GM19193 (cell line): ENCODE measurements around the gene ZNF853.

Experiments used
- POLR2A ChIP-seq: IDR thresholded peaks from 4 replicates; pipeline ENCODE4 v1.6.1; 2011; ENCODE audit not compliant: insufficient read depth, insufficient read length; ENCODE audit errors: extremely low read depth

The ZNF853 gene

DNA sequence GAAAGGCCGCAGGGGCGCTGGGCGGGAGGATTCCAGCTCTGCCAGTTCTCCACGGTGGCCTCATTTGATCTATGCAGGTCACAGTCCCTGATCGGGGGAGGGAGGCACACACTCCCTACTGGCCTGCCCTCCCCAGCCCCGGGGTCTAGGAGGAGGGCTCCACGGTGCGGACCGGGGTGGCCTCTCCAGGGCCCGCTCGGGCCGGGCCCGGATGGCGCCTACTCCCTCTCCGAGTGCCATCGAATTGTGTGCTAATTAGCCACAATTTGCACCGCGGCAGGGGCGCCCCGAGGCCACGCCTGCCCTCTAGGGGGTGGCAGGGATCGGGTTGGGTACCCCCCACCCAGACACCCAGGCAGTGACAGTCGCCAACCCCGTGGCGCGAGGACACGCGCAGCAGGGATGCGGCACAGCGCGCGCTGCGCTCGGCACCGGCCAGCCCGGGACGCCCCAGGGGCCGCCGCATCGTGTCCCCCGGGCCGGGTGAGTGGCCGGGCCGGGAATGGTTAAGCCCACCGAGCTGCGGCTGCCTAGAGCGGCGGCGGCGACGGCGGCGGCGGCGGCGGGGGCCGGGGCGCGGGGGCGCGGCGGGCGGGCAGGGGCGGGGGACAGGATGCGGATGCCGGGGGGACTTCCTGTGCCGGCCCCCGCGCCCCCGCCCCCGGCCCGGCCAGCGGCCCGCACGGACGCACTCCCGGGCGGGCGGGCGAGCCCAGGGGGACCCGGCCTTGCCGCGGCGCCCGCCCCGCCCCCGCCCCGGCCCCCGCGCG lies at the start of gene ZNF853:
ZNF853 (plus strand) TSS at position 658 of the 770 bp plus-strand sequence. CDS start 565 bp downstream, outside the sequence.
- TF ChIP-seq POLR2A: no peak

GRCh38 chr7:6565655-6566054 lies 49.8 kb upstream of the ZNF853 start:
- no peak for TF ChIP-seq POLR2A

DNA sequence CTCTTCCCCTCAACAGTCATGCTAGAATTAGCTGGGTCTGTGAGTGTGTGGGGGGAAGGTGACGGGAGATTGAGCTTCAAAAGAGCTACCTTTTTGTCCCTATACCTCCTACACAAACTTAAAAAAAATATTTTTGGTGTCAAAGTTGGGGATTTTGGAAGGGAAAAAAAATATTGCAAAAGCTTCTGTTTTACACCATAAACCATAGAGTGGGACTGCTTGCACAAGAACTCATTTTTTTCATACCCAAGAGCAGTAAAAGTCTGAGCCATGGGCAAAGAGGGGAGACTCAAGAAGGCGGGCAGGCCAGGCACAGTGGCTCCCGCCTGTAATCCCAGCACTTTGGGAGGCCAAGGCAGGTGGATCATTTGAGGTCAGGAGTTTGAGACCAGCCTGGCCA lies 47.5 kb upstream of the ZNF853 start:
- TF ChIP-seq POLR2A: no peak

DNA sequence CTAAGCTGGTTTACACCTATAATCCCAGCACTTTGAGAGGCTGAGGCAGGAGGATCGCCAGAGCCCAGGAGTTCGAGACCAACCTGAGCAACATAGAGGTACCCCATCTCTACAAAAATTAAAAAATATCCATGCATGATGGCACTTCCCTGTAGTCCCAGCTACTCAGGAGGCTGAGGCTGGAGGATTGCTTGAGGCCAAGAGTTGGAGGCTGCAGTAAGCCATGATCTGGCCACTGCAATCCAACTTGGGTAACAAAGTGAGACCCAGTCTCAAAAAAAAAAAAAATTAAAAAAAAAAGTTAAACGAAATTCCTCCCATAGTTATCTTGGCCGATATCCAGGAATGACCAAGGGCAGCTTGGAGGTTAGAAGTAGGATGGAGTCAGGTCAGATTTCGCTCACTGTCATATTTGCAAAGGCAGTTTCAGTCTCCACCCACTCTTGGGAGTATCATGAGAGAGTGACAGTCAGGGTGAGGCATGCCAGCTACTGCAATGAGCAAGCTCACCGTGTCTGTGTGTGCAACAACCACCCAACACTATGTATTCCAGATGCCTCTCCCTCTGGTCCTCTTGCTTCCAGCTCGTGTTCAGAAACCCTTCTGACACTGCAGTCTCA lies 44.1 kb upstream of the ZNF853 start:
- no peak for TF ChIP-seq POLR2A

DNA sequence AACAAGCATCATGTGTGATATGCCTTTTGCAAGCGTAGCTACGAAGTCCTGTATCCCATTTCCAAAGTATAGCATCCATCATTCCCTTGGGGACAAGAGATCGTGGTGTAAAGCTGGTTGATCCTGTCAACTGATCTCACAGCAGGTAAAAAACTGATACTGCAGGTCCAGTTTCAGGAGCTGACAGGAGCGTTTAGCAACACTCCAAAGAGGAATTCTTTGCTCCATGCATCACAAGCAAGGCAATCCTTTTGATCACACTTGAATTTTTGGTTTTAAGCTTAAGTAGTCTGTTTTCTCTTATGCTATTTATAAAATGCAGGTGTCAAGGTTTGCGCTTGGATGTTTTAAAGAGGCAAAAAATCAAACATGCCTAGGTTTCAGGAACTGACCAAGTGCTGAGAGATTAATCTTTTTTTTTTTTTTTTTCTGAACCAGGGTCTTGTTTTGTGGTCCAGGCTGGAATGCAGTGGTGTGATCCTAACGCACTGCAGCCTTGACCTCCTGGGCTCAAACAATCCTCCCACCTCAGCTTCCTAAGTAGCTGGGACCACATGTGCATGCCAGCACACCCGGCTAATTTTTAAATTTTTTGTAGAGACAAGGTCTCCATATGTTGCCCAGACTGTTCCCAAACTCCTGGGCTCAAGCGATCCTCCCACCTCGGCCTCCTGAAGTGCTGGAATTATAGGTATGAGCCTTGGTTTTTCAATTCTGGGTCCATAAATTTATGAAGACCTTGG lies 40.0 kb upstream of the ZNF853 start:
- TF ChIP-seq POLR2A: no peak

GRCh38 chr7:6576024-6576866 lies 39.2 kb upstream of the ZNF853 start:
- no peak for TF ChIP-seq POLR2A

DNA sequence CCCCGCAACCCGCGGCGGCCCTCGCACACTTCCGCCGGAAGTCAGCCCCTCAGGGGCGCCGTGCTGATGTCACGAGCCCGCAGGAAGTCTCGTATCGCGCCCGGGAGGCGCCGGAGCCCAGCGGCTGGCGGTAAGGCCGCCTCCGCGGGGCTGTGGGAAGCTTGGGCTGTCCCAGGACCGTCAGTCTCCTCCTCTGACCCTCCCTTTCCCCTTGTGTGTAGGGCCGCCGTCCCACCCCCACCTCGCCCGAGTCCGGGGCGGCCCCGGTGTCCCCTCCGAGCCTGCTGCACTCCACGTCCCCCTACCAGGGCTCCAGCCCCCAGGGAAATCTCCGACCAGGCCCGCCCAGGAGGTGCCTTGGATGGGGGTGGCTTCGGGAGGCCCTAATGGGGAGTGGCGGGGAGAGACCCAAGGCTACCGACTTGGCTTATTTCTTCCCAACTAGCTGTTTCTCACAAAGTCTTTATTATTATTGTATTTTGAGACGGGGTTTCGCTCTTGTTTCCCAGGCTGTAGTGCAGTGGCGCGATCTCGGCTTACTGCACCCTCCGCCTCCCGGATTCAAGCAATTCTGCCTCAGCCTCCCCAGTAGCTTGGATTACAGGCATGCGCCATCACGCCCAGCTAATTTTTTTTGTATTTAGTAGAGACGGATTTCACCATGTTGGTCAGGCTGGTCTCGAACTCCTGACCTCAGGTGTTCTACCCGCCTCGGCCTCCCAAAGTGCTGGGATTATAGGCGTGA lies 37.9 kb upstream of the ZNF853 start, which contains the start of gene ZDHHC4:
ZDHHC4 (plus strand) TSS at position 86 of the 745 bp plus-strand sequence. CDS start 3,108 bp downstream, outside the sequence.
- TF ChIP-seq POLR2A: peak; percentile 97

DNA sequence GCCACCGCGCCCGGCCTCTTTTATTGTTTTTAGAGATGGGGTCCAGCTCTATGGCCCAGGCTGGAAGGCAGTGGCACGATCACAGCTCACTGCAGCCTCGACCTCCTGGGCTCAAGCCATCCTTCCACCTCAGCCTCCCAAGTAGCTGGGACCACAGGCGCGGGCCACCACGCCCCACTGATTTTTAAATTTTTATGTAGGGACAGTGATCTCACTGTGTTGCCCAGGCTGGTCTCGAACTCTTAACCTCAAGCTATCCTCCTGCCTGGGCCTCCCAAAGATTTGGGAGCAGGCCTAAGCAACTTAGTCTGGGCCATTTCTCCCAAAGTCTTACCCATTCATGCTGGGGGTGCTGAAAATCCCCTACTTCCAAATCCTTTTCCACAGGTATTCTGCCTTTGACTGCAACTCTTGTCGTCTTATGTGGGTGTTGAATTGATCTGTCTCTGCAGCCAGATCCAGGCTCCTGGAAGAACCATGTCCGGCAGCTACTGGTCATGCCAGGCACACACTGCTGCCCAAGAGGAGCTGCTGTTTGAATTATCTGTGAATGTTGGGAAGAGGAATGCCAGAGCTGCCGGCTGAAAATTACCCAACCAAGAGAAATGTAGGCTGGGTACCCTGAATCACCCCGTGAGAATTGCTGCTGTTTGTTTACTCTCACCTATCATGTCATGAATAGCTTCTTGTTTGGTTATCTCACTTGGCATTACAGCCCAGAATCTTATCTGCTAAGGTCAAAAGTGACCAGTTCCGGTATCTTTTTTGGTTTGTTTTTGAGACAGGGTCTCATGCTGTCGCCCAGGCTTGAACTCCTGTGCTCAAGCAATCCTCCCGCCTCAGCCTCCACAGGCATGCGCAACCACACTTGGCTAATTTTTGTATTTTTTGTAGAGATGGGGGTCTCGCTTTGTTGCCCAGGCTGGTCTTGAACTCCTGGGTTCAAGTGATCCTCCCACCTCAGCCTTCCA lies 37.0 kb upstream of the ZNF853 start:
- TF ChIP-seq POLR2A: no peak

DNA sequence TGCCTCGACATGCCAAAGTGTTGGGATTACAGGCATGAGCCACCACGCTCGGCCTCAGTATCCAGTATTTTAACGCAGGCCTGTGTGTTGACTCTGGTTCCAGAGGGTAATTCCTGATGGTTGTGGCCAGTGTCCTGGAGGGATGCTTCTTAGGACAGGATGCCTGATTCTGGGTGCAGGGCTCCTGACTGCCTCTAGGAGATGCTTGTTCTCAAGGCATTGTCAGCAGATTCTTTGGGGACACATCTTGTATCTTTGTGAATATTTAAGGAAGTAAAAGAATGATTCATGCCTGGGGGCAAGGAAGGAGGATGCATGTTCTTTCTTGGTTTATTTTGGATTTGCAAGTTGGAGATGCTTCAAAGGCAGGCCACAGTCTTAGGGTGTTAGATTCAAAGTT lies 36.0 kb upstream of the ZNF853 start:
- no peak for TF ChIP-seq POLR2A

DNA sequence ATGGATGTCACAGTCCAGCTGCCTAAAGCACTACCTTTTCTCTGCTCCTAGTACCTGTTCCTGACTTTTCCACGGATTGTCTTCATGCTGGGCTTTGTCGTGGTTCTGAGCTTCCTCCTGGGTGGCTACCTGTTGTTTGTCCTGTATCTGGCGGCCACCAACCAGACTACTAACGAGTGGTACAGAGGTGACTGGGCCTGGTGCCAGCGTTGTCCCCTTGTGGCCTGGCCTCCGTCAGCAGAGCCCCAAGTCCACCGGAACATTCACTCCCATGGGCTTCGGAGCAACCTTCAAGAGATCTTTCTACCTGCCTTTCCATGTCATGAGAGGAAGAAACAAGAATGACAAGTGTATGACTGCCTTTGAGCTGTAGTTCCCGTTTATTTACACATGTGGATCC lies 26.8 kb upstream of the ZNF853 start:
- TF ChIP-seq POLR2A: no peak

DNA sequence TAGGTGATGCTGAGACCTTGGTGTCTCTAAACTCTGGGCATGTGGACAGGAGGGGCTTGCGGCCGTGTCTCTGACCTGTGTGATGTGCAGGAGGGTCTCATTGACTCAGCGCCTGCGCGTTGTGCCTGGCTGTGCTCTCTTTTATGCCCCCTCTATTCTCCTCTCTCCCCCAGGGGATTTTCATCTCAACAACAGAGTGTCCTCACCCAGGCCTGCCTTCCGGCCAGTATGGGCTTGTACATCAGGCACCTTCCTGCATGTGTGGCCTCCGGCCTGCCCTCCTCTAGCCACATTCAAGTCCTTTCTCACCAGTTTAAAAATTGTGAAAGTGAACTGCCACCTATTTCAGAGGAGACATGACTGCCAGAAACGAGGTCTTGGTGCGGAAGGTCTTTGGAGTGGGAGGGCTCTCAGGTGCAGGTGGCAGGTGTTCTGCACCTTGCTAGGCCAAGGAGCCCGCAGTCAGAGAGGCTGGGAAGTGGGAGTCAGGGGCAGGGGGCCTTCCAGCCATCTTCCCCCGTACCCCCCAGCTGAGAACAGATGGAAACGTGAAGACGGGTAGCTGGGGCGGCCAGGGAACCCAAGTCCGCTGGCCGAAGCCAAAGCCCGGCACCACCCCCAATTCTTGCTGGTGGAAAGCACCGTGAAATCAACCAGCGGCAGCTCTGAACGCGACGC lies 26.1 kb upstream of the ZNF853 start:
- no peak for TF ChIP-seq POLR2A
